ENCODE measurements around the gene AMZ1. TPM values are rescaled to one million over a fixed set of nuclear protein-coding genes. Genes with fewer than 3 reads are reported as not detected.

AMZ1 gene
- total RNA-seq, 1 donor = 2.5 TPM

DNA sequence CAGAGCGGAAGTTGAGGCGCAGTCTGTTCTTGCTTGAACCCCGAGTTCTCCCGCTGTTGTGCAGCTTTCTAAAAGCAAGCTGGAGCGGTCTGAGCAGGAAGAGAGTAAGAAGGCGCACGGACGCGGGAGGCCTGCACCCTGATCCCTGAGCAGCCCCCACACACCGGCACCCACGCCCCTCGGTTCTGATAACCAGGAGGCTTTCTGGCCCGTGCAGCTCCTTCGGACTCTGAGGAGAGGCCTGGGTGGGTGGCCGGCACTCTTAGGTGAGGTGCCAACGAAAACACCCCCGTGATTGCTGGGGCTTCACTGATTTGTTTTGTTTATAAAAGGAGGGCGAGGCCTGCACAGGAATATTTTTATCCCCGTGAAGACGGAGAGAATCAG lies 28.9 kb downstream of the AMZ1 start:
- Histone ChIP-seq H3K79me2 (ENCODE audit: insufficient read depth, low read length) (no peaks in the 10 kb centered on the region), H3K4me2 (ENCODE audit: insufficient read depth, low read length) (no peak overlapping the region), H3K36me3 (ENCODE audit: insufficient read depth, low read length) (peaks cover 3% of the 10 kb centered on the region), H4K20me1 (ENCODE audit: insufficient read depth, low read length) (no peaks in the 10 kb centered on the region), H2AFZ (ENCODE audit: low read length) (no peak overlapping the region), H3K4me3 (ENCODE audit: insufficient read depth, low read length) (no peak overlapping the region), H3K27ac (ENCODE audit: low read depth, low read length) (no peak overlapping the region), H3K4me1 (ENCODE audit: insufficient read depth, low read length) (no peaks in the 10 kb centered on the region), H3K27me3 (ENCODE audit: insufficient read depth, low read length) (no peaks in the 10 kb centered on the region), H3K9me3 (ENCODE audit: low read depth, low read length) (no peaks in the 10 kb centered on the region)
- TF ChIP-seq, protein P1, sequence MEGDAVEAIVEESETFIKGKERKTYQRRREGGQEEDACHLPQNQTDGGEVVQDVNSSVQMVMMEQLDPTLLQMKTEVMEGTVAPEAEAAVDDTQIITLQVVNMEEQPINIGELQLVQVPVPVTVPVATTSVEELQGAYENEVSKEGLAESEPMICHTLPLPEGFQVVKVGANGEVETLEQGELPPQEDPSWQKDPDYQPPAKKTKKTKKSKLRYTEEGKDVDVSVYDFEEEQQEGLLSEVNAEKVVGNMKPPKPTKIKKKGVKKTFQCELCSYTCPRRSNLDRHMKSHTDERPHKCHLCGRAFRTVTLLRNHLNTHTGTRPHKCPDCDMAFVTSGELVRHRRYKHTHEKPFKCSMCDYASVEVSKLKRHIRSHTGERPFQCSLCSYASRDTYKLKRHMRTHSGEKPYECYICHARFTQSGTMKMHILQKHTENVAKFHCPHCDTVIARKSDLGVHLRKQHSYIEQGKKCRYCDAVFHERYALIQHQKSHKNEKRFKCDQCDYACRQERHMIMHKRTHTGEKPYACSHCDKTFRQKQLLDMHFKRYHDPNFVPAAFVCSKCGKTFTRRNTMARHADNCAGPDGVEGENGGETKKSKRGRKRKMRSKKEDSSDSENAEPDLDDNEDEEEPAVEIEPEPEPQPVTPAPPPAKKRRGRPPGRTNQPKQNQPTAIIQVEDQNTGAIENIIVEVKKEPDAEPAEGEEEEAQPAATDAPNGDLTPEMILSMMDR (IDR thresholded peaks at IDR 0.05; ENCODE audit: extremely low read depth, low read depth, low read length) = no peak
- DNase-seq (ENCODE audit: insufficient read length, low spot score, missing footprints) = no peak

DNA sequence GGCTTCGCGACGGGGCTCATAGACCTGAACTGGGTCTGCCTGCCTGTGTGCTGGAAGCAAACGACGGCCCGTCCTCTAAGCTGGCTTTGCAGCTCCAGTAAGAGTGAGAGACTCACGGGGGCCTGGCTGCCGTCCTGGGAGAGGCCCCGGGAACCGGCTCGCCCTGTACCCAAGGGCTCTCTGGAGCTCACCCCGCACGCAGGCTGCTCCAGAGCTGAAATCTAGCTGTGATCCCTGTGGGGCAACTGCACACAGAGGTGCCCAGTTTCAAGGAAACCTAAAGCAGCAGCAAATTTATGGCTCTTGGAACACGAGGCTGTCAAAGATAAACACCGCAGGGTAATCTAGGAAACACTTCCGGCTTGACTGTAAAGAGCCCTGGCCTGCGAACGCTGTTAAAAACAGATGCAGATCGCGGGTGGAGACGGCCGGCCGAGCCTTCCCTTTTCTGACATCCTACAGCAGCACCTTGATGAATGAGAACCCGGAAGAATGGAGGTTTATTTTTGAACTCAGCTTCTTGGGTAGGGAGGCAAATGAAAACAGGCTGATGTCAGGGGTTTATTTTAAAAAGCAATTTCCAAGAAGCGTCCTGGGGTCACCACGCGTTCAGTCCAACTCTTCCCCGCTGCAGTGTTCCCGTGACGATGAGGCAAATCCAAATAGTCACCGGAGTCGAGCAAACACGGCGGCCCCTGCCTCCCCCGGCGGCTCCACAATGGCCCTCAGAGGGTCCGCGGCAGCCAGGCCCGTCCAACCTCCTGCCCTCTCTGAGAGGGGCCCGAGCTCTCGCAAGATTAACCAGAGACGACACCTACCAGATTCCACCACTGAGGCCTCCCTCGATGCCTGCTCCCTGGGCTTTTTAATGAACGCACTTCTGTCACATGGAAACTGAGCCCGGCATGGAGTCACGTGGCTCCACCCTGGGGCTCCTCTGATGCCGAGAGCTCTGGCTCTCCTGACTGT lies 29.6 kb downstream of the AMZ1 start:
- no peak overlapping the region for H2AFZ ChIP-seq (ENCODE audit: low read length)
- DNase-seq (ENCODE audit: insufficient read length, low spot score, missing footprints) = peak; percentile 85
- no peaks in the 10 kb centered on the region for H3K27me3 ChIP-seq (ENCODE audit: insufficient read depth, low read length)
- H3K4me1 ChIP-seq (ENCODE audit: insufficient read depth, low read length) = no peaks in the 10 kb centered on the region
- H4K20me1 ChIP-seq (ENCODE audit: insufficient read depth, low read length) = no peaks in the 10 kb centered on the region
- H3K27ac ChIP-seq (ENCODE audit: low read depth, low read length) = no peak overlapping the region
- H3K4me3 ChIP-seq (ENCODE audit: insufficient read depth, low read length) = no peak overlapping the region
- no peaks in the 10 kb centered on the region for H3K9me3 ChIP-seq (ENCODE audit: low read depth, low read length)
- TF ChIP-seq, protein P1 (IDR thresholded peaks at IDR 0.05; ENCODE audit: extremely low read depth, low read depth, low read length) = no peak
- H3K4me2 ChIP-seq (ENCODE audit: insufficient read depth, low read length) = no peak overlapping the region
- peaks cover 3% of the 10 kb centered on the region for H3K36me3 ChIP-seq (ENCODE audit: insufficient read depth, low read length)
- no peaks in the 10 kb centered on the region for H3K79me2 ChIP-seq (ENCODE audit: insufficient read depth, low read length)

DNA sequence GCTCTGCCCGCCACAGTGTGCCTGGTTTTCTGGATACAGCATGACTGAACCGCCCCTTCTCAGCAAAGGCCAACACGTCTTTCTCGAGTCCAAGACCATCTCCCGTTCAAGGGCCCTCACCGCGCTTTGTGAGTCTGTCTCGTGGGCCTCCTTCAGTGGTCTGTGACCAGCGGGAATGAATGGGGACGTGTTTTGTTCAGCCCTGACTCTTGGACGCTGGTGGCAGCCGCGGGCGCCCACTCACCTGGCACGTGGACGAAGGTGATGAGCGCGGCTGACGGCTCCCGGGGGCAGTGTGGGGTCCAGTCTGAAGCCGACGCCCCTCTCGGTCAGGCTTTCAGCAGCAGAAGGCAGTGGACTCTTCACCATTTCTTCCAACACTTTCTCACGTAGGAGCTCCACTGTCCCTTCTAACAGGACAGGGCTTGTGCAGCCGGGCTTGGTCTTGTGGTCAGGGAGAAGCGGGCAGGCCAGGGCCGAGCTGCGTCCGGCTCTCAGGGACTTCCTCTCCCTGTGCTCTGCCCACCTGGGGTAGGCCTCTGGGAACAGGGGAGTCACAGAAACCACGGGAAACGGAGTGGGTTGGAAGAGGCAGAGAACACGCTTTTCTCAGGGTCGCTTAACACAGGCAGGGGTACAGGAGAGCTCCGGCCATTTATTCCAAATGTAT lies 30.4 kb downstream of the AMZ1 start:
- H3K27me3 ChIP-seq (ENCODE audit: insufficient read depth, low read length) = no peaks in the 10 kb centered on the region
- peak; percentile 78 for DNase-seq (ENCODE audit: insufficient read length, low spot score, missing footprints)
- H3K36me3 ChIP-seq (ENCODE audit: insufficient read depth, low read length) = peaks cover 3% of the 10 kb centered on the region
- no peaks in the 10 kb centered on the region for H3K9me3 ChIP-seq (ENCODE audit: low read depth, low read length)
- TF ChIP-seq, protein P1 (IDR thresholded peaks at IDR 0.05; ENCODE audit: extremely low read depth, low read depth, low read length) = no peak
- no peak overlapping the region for H2AFZ ChIP-seq (ENCODE audit: low read length)
- H3K4me3 ChIP-seq (ENCODE audit: insufficient read depth, low read length) = no peak overlapping the region
- H3K27ac ChIP-seq (ENCODE audit: low read depth, low read length) = no peak overlapping the region
- H3K79me2 ChIP-seq (ENCODE audit: insufficient read depth, low read length) = no peaks in the 10 kb centered on the region
- H4K20me1 ChIP-seq (ENCODE audit: insufficient read depth, low read length) = no peaks in the 10 kb centered on the region
- H3K4me1 ChIP-seq (ENCODE audit: insufficient read depth, low read length) = no peaks in the 10 kb centered on the region
- H3K4me2 ChIP-seq (ENCODE audit: insufficient read depth, low read length) = no peak overlapping the region

DNA sequence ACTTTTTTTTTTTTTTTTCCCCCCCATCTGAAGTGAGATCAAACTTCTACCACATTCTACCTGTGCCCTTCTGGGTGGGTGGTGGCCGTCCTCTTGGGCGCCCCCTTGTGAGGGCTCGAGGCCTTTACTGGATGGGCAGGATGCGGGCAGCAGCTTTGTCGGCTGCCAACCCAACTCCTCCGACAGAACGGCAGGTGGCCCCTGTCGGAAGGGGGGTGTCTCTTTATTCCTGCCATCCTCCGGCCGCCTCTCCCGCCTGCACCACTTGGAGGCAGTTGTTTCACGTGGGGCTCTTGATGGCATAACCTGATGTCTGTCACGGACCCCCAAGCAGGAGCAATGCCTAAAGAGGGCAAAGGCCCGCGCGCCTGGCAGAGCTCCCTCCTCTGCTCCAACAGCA lies 31.0 kb downstream of the AMZ1 start:
- H2AFZ ChIP-seq (ENCODE audit: low read length) = no peak overlapping the region
- peaks cover 3% of the 10 kb centered on the region for H3K36me3 ChIP-seq (ENCODE audit: insufficient read depth, low read length)
- H3K4me3 ChIP-seq (ENCODE audit: insufficient read depth, low read length) = no peak overlapping the region
- H3K79me2 ChIP-seq (ENCODE audit: insufficient read depth, low read length) = no peaks in the 10 kb centered on the region
- no peaks in the 10 kb centered on the region for H3K4me1 ChIP-seq (ENCODE audit: insufficient read depth, low read length)
- peak; percentile 84 for DNase-seq (ENCODE audit: insufficient read length, low spot score, missing footprints)
- no peak overlapping the region for H3K4me2 ChIP-seq (ENCODE audit: insufficient read depth, low read length)
- no peaks in the 10 kb centered on the region for H3K27me3 ChIP-seq (ENCODE audit: insufficient read depth, low read length)
- no peaks in the 10 kb centered on the region for H3K9me3 ChIP-seq (ENCODE audit: low read depth, low read length)
- no peak overlapping the region for H3K27ac ChIP-seq (ENCODE audit: low read depth, low read length)
- TF ChIP-seq, protein P1 (IDR thresholded peaks at IDR 0.05; ENCODE audit: extremely low read depth, low read depth, low read length) = peak; percentile 40
- H4K20me1 ChIP-seq (ENCODE audit: insufficient read depth, low read length) = no peaks in the 10 kb centered on the region

Data from osteoblast (primary cell).